GM18909 (cell line): Measurements from ENCODE around the gene RERE.
"Not testable (repeated sequence)": the region's sequence is repeated elsewhere in the genome, so short reads cannot be mapped to it uniquely, and the experiment has no call there.

ENCODE experiments used
- ATAC-seq: cut with Tn5 transposase; IDR thresholded peaks from one replicate; pipeline ENCODE4 v1.9.1; 2021; ENCODE audit warnings: mild to moderate bottlenecking; ENCODE audit not compliant: unreplicated experiment, poor library complexity

RERE gene

DNA sequence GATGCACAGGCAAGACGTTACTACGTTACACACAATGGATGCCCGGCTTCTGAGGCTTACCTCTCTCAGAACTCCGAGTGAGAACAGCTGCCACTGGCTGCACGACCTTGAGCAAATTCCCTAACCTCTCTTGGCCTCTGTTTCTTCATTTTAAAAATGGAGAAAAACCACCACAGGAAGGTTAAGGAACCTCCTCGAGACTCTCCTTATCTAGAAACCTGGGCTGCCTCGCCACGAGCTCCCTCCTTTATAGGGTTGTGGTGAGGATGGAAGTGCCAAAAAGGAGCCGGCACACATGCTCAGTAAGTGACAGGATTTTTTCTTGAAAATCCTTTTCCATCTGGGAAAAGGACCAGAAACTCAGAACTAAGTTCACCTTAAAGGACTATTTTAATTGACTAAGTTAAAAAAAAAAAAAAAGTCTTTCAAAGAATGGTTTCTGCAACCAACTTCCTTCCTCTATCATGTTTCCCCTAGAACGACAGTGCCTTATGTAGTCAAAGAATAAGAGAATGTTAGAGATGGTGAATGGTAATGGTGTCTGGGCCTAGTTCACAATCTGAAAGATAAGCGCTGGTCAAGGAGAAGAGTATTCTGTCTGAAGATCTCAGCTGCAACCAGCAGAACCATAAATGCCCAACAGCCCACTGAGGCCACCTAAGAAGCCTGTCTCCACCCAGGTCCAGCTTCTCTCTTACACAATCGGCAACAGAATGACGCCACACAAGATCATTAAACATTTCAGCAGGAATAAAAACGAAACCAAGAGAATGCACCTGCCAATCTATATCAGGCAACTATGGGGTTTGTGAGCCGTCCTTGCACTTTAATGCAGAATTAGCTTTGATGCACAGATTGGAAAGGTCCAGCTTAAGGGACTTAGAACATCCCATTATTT lies 434.6 kb downstream of the RERE start:
- ATAC-seq: no peak

- no peak for ATAC-seq
These were observed 435.4 kb downstream of the RERE start for GRCh38 chr1:8382051-8382505.

DNA sequence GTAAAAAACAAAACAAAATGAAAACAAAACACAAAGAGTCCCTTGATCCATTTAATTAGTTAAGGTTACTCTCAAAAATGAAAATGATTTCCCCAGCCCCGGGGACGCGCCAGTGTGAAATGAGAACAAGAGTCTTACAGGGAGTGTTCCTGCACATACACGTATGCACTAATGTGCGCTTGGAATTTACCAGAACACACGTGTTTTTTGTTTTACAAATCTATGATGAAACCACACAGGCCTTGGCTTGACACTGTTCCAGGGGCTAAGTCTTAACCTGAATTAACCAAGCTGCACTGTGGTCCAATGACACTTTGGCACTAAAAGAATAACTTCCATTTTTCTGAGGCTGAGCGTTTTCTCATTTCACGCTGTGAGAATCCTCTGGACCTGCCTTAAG lies 435.8 kb downstream of the RERE start:
- no peak for ATAC-seq

GRCh38 chr1:8380310-8380709 lies 437.1 kb downstream of the RERE start:
- not testable (repeated sequence) for ATAC-seq

- no peak for ATAC-seq
These were observed 437.8 kb downstream of the RERE start for GRCh38 chr1:8379513-8380186.

- no peak for ATAC-seq
These were observed 438.4 kb downstream of the RERE start for GRCh38 chr1:8378981-8379470.

GRCh38 chr1:8378178-8378577 lies 439.3 kb downstream of the RERE start:
- no peak for ATAC-seq

DNA sequence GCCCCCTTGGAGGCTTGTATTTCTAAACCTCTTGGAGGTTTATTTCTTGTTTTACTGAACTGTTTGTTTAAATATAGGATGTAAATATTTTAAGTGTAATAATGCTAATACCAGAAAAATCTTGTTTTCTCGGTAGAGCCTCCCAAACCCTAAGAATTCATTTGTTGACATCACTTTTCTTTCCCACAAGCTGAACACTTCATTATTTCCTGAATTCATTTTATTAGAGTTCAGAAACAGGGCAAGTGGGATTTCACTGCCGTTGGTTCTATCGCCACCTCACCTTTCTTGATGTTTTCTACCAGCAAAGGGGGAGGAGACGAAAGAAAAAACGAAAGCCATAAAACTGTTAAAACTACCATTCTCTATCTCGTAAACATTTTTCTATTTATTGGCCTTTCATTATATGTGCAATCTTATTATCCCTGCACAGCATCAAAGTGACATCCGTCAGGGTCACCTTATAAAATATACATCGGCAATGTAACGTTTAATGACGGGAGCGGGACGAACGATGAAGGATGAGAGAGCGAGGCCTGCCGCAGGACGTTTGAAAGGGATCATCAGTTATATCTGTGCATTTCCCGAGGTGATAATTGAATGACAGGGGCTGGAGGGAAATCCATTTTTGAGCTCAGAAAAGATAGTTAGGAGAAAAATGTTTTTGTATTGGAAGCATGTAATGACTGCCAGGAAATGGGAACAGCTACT lies 440.0 kb downstream of the RERE start:
- ATAC-seq: no peak

DNA sequence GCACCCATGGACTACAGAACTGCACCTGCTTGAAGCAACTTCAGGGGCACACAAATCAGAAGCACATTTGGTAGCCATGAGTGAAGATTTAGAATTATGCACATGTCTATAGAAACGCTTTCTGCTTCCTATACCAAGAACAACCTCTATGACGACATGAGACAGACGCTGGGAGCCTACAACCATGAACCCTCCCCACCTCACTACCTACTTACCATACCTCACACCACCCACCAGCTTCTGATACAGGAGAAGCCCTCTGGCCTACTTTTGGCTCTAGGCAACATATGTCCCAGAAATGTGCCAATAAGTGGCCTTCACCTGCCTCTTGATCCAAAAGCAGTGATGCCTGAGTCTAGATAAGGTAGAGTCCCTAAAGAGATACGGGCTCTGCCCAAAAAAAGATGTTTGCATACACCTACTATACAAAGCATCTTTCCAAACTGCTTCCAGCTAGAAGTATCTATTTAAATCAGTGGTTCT lies 441.0 kb downstream of the RERE start:
- no peak for ATAC-seq

DNA sequence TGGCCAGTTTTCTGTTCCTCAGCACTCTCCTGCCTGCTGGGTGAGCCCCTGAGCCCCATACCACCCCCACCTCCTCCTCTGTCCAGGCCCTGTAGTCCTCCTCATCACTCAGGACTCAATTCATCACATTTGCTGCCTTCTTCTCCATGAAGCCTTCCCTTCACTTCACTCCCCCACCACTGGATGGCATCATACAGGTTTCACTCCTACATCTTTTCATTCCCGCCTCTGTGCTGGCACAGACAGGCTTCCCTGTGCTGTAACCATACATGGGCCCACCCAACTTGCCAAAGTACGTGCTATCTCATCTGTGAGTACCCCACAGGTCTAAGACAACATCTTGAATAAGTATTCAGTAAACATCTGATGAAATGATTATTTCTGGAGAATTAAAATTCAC lies 442.6 kb downstream of the RERE start:
- no peak for ATAC-seq

DNA sequence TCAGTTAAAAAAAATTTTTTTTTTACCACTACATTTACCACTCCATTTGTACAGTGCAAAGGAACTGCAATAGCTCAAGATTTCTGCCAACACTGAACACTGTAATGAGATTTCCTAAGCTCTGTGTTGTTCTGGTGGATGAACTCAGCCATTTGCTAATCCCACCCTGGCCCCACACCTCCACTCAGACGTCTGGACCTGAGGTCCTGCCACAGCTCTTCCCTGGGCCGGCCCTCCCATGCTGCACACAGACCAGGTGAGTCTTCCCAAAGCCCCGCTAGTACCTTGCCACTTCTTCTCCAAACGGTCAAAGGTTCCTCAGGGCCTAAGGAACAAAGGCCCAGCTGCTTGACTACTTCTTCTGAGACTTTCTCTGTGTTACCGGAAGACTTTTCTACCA lies 443.1 kb downstream of the RERE start:
- no peak for ATAC-seq

- ATAC-seq: no peak
These were observed 443.7 kb downstream of the RERE start for GRCh38 chr1:8373581-8374241.

- ATAC-seq: no peak
These were observed 444.3 kb downstream of the RERE start for GRCh38 chr1:8373125-8373524.

DNA sequence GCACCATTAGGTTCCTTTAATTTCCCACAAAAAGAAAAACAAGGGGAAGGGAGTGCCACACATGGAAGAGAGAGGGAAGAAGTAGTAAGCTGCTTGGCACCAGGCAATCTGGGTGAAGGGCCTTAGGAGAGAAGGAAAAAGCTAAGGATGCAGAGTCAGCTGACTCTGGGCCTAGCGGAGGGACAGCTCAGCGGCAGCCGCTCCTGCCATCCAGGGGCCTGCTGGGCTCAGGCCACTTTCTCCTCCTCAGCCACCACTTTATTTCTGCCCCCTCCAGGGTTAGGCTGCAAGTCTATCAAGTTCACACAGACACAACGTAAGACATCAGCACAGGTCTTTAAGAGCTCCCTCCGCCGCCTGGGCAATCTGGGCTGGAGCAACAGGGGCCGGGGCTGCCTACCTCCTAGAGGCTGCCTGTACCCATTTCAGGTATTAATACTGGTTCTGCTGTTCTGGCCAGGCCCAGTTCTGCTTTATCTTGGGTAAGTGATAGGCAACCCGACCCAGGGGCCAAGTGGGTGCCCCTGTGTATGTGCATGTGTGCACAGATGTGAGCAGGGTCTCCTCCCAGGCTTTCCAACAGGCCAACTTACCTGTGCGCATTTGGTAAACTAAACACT lies 446.0 kb downstream of the RERE start:
- ATAC-seq: no peak

GRCh38 chr1:8370905-8371315 lies 446.5 kb downstream of the RERE start:
- no peak for ATAC-seq

DNA sequence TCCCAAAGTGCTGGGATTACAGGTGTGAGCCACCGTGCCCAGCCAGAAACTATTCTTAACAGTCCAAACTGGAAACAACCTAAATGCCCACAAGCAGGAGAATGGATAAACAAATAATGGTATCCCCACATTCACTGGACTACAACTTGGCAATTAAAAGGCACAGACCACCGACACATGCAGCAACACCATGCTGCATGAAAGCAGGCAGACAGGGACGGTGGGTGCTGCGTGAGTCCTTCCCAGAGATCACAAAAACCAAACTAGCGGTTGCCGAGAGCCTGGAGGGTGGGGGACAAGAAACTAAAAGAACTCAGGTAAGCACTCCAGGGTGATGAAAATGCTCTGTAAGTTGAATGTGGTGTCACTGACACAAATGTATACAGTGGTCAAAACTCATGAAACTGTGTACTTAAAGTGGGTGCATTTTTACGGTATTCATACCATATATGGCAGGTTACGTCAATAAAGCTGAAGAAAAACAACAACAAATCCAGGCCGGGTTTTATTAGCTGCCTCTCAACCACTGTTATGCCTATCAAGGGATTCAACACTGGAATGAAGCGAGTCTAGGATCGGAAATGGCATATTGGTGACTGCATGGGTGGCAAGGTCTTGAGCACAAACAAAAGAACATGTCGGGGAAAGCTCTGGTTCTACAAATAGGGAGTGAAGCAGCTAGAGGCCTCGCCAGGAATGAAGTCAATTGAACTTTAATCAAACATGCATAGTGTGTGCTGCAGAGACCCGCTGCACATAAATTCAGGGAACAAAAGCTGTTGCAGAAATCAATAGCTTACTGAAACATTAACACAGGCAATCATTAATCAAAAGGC lies 447.2 kb downstream of the RERE start:
- ATAC-seq: no peak

DNA sequence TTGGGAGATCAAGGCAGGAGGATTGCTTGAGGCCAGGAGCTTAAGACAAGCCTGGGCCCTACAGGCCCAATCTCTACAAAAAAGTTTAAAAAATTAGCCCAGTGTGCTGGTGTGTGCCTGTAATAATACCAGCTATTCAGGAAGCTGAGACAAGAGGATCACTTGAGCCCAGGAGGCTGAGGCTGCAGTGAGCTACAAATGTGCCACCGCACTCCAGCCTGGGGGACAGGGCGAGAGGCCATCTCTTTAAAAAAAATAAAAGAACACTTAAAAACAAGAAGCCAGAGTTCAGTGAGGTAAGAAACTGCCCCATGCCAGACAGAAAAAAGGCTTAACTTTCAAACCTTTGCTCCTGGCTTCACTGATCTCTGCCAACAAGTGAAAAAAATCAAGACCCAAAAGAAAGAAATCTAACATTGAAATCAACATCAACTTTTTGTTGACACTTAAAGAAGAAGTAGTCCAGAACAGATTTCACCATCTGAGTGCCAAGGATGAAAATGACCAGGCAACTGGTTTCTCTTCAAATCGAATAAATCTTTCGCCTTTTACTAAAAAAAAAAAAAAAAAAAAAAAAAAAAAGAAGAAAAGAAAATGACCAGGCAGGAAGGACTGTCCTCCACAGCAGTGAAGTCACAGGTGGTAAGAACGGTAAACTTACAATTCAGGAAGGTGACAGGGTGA lies 448.3 kb downstream of the RERE start:
- no peak for ATAC-seq

- ATAC-seq: no peak
These were observed 449.8 kb downstream of the RERE start for GRCh38 chr1:8367571-8368194.
